Nephron (organoid): ENCODE measurements around the gene KMT2E.

Experiments
- H3K27ac Mint-ChIP-seq, 3 experiments: 2 replicates each; pipeline ENCODE4 v1.8.0; 2020; ENCODE audit warnings: mixed read lengths in 3 of 3, mild to moderate bottlenecking in 2 of 3, moderate library complexity in 1 of 3
- H3K27me3 Mint-ChIP-seq: 2 replicates; pipeline ENCODE4 v1.8.0; 2021; ENCODE audit warnings: low read depth, mild to moderate bottlenecking, moderate library complexity, mixed read lengths
- H3K36me3 Mint-ChIP-seq: 2 replicates; pipeline ENCODE4 v1.8.0; 2020; ENCODE audit warnings: low read depth, mixed read lengths
- H3K4me1 Mint-ChIP-seq: 2 replicates; pipeline ENCODE4 v1.8.0; 2020; ENCODE audit warnings: mixed read lengths
- H3K4me3 Mint-ChIP-seq, 3 experiments: 2 replicates each; pipeline ENCODE4 v1.8.0; 2020; ENCODE audit warnings: mild to moderate bottlenecking in 3 of 3, mixed read lengths in 3 of 3, moderate library complexity in 2 of 3
- H3K9me3 Mint-ChIP-seq: 2 replicates; pipeline ENCODE4 v1.8.0; 2020; ENCODE audit warnings: mixed read lengths
- CTCF ChIP-seq, 3 experiments: fragments of 200-600 bp; sonication (generic); IDR thresholded peaks; one replicate each; pipeline ENCODE4 v1.5.0; 2021; ENCODE audit warnings: antibody characterized with exemption in 3 of 3; ENCODE audit not compliant: unreplicated experiment in 3 of 3

The KMT2E gene

GRCh38 chr7:105096306-105096705 lies 82.3 kb downstream of the KMT2E start:
- no peaks in the 10 kb centered on the region for H3K9me3 Mint-ChIP-seq
- H3K4me1 Mint-ChIP-seq = peaks cover 5% of the 10 kb centered on the region
- H3K27me3 Mint-ChIP-seq = no peaks in the 10 kb centered on the region
- no peak for TF ChIP-seq CTCF (IDR thresholded peaks at IDR 0.05; ENCODE audit: unreplicated experiment in 3 of 3)
- peaks cover 71% of the 10 kb centered on the region for H3K36me3 Mint-ChIP-seq
- H3K27ac Mint-ChIP-seq = no peak overlapping the region
- H3K4me3 Mint-ChIP-seq = no peak overlapping the region

GRCh38 chr7:105097619-105098018 lies 83.6 kb downstream of the KMT2E start:
- H3K9me3 Mint-ChIP-seq = no peaks in the 10 kb centered on the region
- TF ChIP-seq CTCF (IDR thresholded peaks at IDR 0.05; ENCODE audit: unreplicated experiment in 3 of 3) = no peak
- no peak overlapping the region for H3K4me3 Mint-ChIP-seq
- no peaks in the 10 kb centered on the region for H3K27me3 Mint-ChIP-seq
- peak overlapping the region in 2 of 3 experiments; percentile 0 to 8 for H3K27ac Mint-ChIP-seq
- peaks cover 5% of the 10 kb centered on the region for H3K4me1 Mint-ChIP-seq
- H3K36me3 Mint-ChIP-seq = peaks cover 65% of the 10 kb centered on the region

- H3K4me1 Mint-ChIP-seq = peaks cover 5% of the 10 kb centered on the region
These were observed 85.0 kb downstream of the KMT2E start for GRCh38 chr7:105098863-105099515.

GRCh38 chr7:105101864-105102263 lies 87.9 kb downstream of the KMT2E start:
- Mint-ChIP-seq H3K4me1 (peaks cover 5% of the 10 kb centered on the region), H3K4me3 (no peak overlapping the region), H3K27me3 (no peaks in the 10 kb centered on the region), H3K9me3 (no peaks in the 10 kb centered on the region), H3K27ac (no peak overlapping the region), H3K36me3 (peaks cover 70% of the 10 kb centered on the region)
- no peak for TF ChIP-seq CTCF (IDR thresholded peaks at IDR 0.05; ENCODE audit: unreplicated experiment in 3 of 3)

More at GRCh38 chr7:105098863-105099515, 85.0 kb downstream of the KMT2E start:
- TF ChIP-seq CTCF (IDR thresholded peaks at IDR 0.05; ENCODE audit: unreplicated experiment in 3 of 3) = no peak
- H3K36me3 Mint-ChIP-seq = peaks cover 69% of the 10 kb centered on the region
- no peaks in the 10 kb centered on the region for H3K27me3 Mint-ChIP-seq
- H3K9me3 Mint-ChIP-seq = no peaks in the 10 kb centered on the region
- H3K4me3 Mint-ChIP-seq = no peak overlapping the region
- no peak overlapping the region for H3K27ac Mint-ChIP-seq

- H3K36me3 Mint-ChIP-seq = peaks cover 71% of the 10 kb centered on the region
- no peaks in the 10 kb centered on the region for H3K27me3 Mint-ChIP-seq
These were observed 88.8 kb downstream of the KMT2E start for GRCh38 chr7:105102557-105103352.

More at GRCh38 chr7:105102557-105103352, 88.8 kb downstream of the KMT2E start:
- Mint-ChIP-seq H3K9me3 (no peaks in the 10 kb centered on the region), H3K4me3 (no peak overlapping the region), H3K4me1 (peaks cover 2% of the 10 kb centered on the region), H3K27ac (peak overlapping the region; percentile 13 to 63 (median 14))
- no peak for TF ChIP-seq CTCF (IDR thresholded peaks at IDR 0.05; ENCODE audit: unreplicated experiment in 3 of 3)
